ENCODE data around the gene IST1. TPM values are rescaled to one million over a fixed set of nuclear protein-coding genes. Genes with fewer than 3 reads are reported as not detected.

IST1 gene
- total RNA-seq, 1 donor from 2014 or later, result 309 TPM

- no peak for DNase-seq (ENCODE audit: low spot score in 2 of 2, unreplicated experiment in 2 of 2)
- H3K4me3 Mint-ChIP-seq, result no peak overlapping the region
- no peaks in the 10 kb centered on the region for H3K27me3 Mint-ChIP-seq (ENCODE audit: low read depth)
- peaks cover 24% of the 10 kb centered on the region for H3K9me3 Mint-ChIP-seq
- peak overlapping the region; percentile 73 for H3K27ac Mint-ChIP-seq
- TF ChIP-seq CTCF (IDR thresholded peaks at IDR 0.05; ENCODE audit: unreplicated experiment), result no peak
- peaks cover 63% of the 10 kb centered on the region for H3K36me3 Mint-ChIP-seq
- peaks cover 16% of the 10 kb centered on the region for H3K4me1 Mint-ChIP-seq
Measured at GRCh38 chr16:71914802-71915201, 19.5 kb downstream of the IST1 start.

- Mint-ChIP-seq H3K9me3 (peaks cover 24% of the 10 kb centered on the region), H3K4me3 (no peak overlapping the region), H3K4me1 (peaks cover 12% of the 10 kb centered on the region), H3K36me3 (peaks cover 68% of the 10 kb centered on the region), H3K27me3 (ENCODE audit: low read depth) (no peaks in the 10 kb centered on the region), H3K27ac (peak overlapping the region; percentile 29)
- DNase-seq (ENCODE audit: low spot score in 2 of 2, unreplicated experiment in 2 of 2), result no peak
- TF ChIP-seq CTCF (IDR thresholded peaks at IDR 0.05; ENCODE audit: unreplicated experiment), result no peak
Measured at GRCh38 chr16:71915350-71915749, 20.0 kb downstream of the IST1 start.

- peak overlapping the region; percentile 27 for H3K27ac Mint-ChIP-seq
- no peak for DNase-seq (ENCODE audit: low spot score in 2 of 2, unreplicated experiment in 2 of 2)
Measured at GRCh38 chr16:71916397-71916920, 21.1 kb downstream of the IST1 start.

GRCh38 chr16:71917900-71918299 lies 22.6 kb downstream of the IST1 start:
- Mint-ChIP-seq H3K4me3 (no peak overlapping the region), H3K9me3 (peaks cover 19% of the 10 kb centered on the region), H3K27me3 (ENCODE audit: low read depth) (no peaks in the 10 kb centered on the region), H3K27ac (no peak overlapping the region), H3K4me1 (peaks cover 12% of the 10 kb centered on the region), H3K36me3 (peaks cover 76% of the 10 kb centered on the region)
- DNase-seq (ENCODE audit: low spot score in 2 of 2, unreplicated experiment in 2 of 2), result no peak
- no peak for TF ChIP-seq CTCF (IDR thresholded peaks at IDR 0.05; ENCODE audit: unreplicated experiment)

More at GRCh38 chr16:71916397-71916920, 21.1 kb downstream of the IST1 start:
- no peaks in the 10 kb centered on the region for H3K27me3 Mint-ChIP-seq (ENCODE audit: low read depth)
- TF ChIP-seq CTCF (IDR thresholded peaks at IDR 0.05; ENCODE audit: unreplicated experiment), result no peak
- H3K4me3 Mint-ChIP-seq, result no peak overlapping the region
- peaks cover 12% of the 10 kb centered on the region for H3K4me1 Mint-ChIP-seq
- peaks cover 24% of the 10 kb centered on the region for H3K9me3 Mint-ChIP-seq
- H3K36me3 Mint-ChIP-seq, result peaks cover 77% of the 10 kb centered on the region

- peaks cover 78% of the 10 kb centered on the region for H3K36me3 Mint-ChIP-seq
- no peaks in the 10 kb centered on the region for H3K27me3 Mint-ChIP-seq (ENCODE audit: low read depth)
- no peak overlapping the region for H3K4me3 Mint-ChIP-seq
- TF ChIP-seq CTCF (IDR thresholded peaks at IDR 0.05; ENCODE audit: unreplicated experiment), result no peak
- H3K9me3 Mint-ChIP-seq, result peaks cover 14% of the 10 kb centered on the region
- peaks cover 12% of the 10 kb centered on the region for H3K4me1 Mint-ChIP-seq
- no peak for DNase-seq (ENCODE audit: low spot score in 2 of 2, unreplicated experiment in 2 of 2)
- no peak overlapping the region for H3K27ac Mint-ChIP-seq
Measured at GRCh38 chr16:71919035-71919434, 23.7 kb downstream of the IST1 start.

- Mint-ChIP-seq H3K4me1 (peaks cover 6% of the 10 kb centered on the region), H3K4me3 (no peak overlapping the region), H3K27ac (no peak overlapping the region), H3K27me3 (ENCODE audit: low read depth) (no peaks in the 10 kb centered on the region), H3K9me3 (peaks cover 14% of the 10 kb centered on the region), H3K36me3 (peaks cover 77% of the 10 kb centered on the region)
- DNase-seq (ENCODE audit: low spot score in 2 of 2, unreplicated experiment in 2 of 2), result no peak
- TF ChIP-seq CTCF (IDR thresholded peaks at IDR 0.05; ENCODE audit: unreplicated experiment), result no peak
Measured at GRCh38 chr16:71920658-71921057, 25.3 kb downstream of the IST1 start.

Measured in mesothelial cell of epicardium (in vitro differentiated cells).